ENCODE measurements around the gene PSENEN.
A peak's percentile ranks its signal among the peaks of the same experiment; 100 is the strongest.

PSENEN gene

GRCh38 chr19:35774274-35775045 is 29.0 kb downstream of the PSENEN start:
- no peak for DNase-seq

- no peak for DNase-seq
These were observed 29.5 kb downstream of the PSENEN start for GRCh38 chr19:35775046-35775297.

- DNase-seq: peak; percentile 41 to 95 (median 92)
These were observed 30.0 kb downstream of the PSENEN start, which contains the start of gene ARHGAP33 for GRCh38 chr19:35775298-35776101. TSS of gene ARHGAP33 (plus strand) at chr19:35775564. CDS start at chr19:35775659, 95 bp downstream.

- peak in 4 of 14 donors; percentile 8 to 31 (median 20) for DNase-seq
These were observed 30.8 kb downstream of the PSENEN start for GRCh38 chr19:35776102-35776788.

- peak in 8 of 14 donors; percentile 12 to 52 (median 36) for DNase-seq
These were observed 31.8 kb downstream of the PSENEN start for GRCh38 chr19:35777086-35777841.

- DNase-seq: no peak
These were observed 32.5 kb downstream of the PSENEN start for GRCh38 chr19:35777961-35778360.

- DNase-seq: no peak
These were observed 33.6 kb downstream of the PSENEN start for GRCh38 chr19:35779033-35779432.

- no peak for DNase-seq
These were observed 34.6 kb downstream of the PSENEN start for GRCh38 chr19:35780058-35780457.

- no peak for DNase-seq
These were observed 35.3 kb downstream of the PSENEN start for GRCh38 chr19:35780717-35781116.

- no peak for DNase-seq
These were observed 36.2 kb downstream of the PSENEN start for GRCh38 chr19:35781650-35782049.

- DNase-seq: no peak
These were observed 37.1 kb downstream of the PSENEN start for GRCh38 chr19:35782589-35782988.

- no peak for DNase-seq
These were observed 38.3 kb downstream of the PSENEN start for GRCh38 chr19:35783469-35784434.

GRCh38 chr19:35784503-35785338 is 39.3 kb downstream of the PSENEN start:
- DNase-seq: no peak

GRCh38 chr19:35785339-35785627 is 39.8 kb downstream of the PSENEN start:
- DNase-seq: no peak

- no peak for DNase-seq
These were observed 41.1 kb downstream of the PSENEN start for GRCh38 chr19:35786299-35787160.

GRCh38 chr19:35787227-35787799 is 41.9 kb downstream of the PSENEN start:
- DNase-seq: no peak

GRCh38 chr19:35788205-35788960 is 42.9 kb downstream of the PSENEN start:
- DNase-seq: no peak

Data from C1 segment of cervical spinal cord (tissue), 14 donors.